Measurements from ENCODE around the gene NDUFB6. TPM values are rescaled to one million over a fixed set of nuclear protein-coding genes. Genes with fewer than 3 reads are reported as not detected.

Gene NDUFB6
- polyA plus RNA-seq, 2 of the 4 experiments (the other 2 are of a cell fraction), result 91.0 to 158 TPM

GRCh38 chr9:32618261-32618660, 45.3 kb upstream of the NDUFB6 start:
- CTCF ChIA-PET, result interaction anchor here (0.6 to 1.5 kb wide), 2 partner anchors 8 to 139 kb away, joined by 3 to 5 read pairs; no protein-coding TSS in a partner anchor
- Histone ChIP-seq H3K27ac (no peak overlapping the region), H3K4me1 (no peaks in the 10 kb centered on the region), H3K9me3 (no peaks in the 10 kb centered on the region), H3K4me3 (no peak overlapping the region), H3K4me2 (no peak overlapping the region)
- no peak for FAIRE-seq
- ATAC-seq, result peak in 1 of 2 experiments; percentile 43; a peak in 1 of 6 replicates
- POLR2A ChIA-PET, result no interaction called here
- DNase-seq (ENCODE audit: low read depth in 1 of 2, low spot score in 1 of 2), result no peak
- TF ChIP-seq RCOR1 (IDR thresholded peaks at IDR 0.05; ENCODE audit: low read depth, low read length), result no peak
- TF ChIP-seq TFCP2L1 (CRISPR knock-in tag; IDR thresholded peaks at IDR 0.05), result no peak
- TF ChIP-seq CHD4 (IDR thresholded peaks at IDR 0.05; ENCODE audit: borderline replicate concordance), result no peak
- no peak for TF ChIP-seq CTCF (IDR thresholded peaks at IDR 0.05)
- no peak for TF ChIP-seq ZC3H11A (IDR thresholded peaks at IDR 0.05)
- TF ChIP-seq MAFK (IDR thresholded peaks at IDR 0.05; ENCODE audit: partially characterized antibody), result no peak
- TF ChIP-seq RFX5 (IDR thresholded peaks at IDR 0.05), result no peak
- no peak for TF ChIP-seq FOXS1 (CRISPR knock-in tag; IDR thresholded peaks at IDR 0.05)
- TF ChIP-seq RARB (CRISPR knock-in tag; IDR thresholded peaks at IDR 0.05), result no peak
- TF ChIP-seq GATA3 (IDR thresholded peaks at IDR 0.05; ENCODE audit: borderline replicate concordance), result no peak
- TF ChIP-seq JUNB (IDR thresholded peaks at IDR 0.05), result no peak
- TF ChIP-seq MYC (IDR thresholded peaks at IDR 0.05; ENCODE audit: borderline replicate concordance, low read length), result no peak
- TF ChIP-seq BCL3 (IDR thresholded peaks at IDR 0.05), result no peak
- TF ChIP-seq HDAC2 (IDR thresholded peaks at IDR 0.05), result no peak
- TF ChIP-seq HES2 (IDR thresholded peaks at IDR 0.05), result no peak
- no peak for TF ChIP-seq PHF8 (IDR thresholded peaks at IDR 0.05; ENCODE audit: borderline replicate concordance, low read depth)
- WGBS (ENCODE audit: missing lambda C conversion rate), result 21% methylated on average over 5 of the region's 5 CpGs

- Histone ChIP-seq H3K4me1 (no peaks in the 10 kb centered on the region), H3K27ac (no peak overlapping the region), H3K4me3 (no peak overlapping the region), H3K4me2 (no peak overlapping the region), H3K9me3 (peaks cover 15% of the 10 kb centered on the region; the same call in 2 of the 3 replicates)
- WGBS (ENCODE audit: missing lambda C conversion rate), result 7% methylated on average over 2 of the region's 2 CpGs
- TF ChIP-seq POLR2AphosphoS2 (conservative IDR thresholded peaks at IDR 0.05; ENCODE audit: low read length), result no peak
- TF ChIP-seq EHF (CRISPR knock-in tag; IDR thresholded peaks at IDR 0.05), result no peak
- no peak for TF ChIP-seq HMGXB4 (CRISPR knock-in tag; IDR thresholded peaks at IDR 0.05; ENCODE audit: borderline replicate concordance)
- no peak for TF ChIP-seq HDAC2 (IDR thresholded peaks at IDR 0.05)
- TF ChIP-seq BHLHE40 (IDR thresholded peaks at IDR 0.05; ENCODE audit: low read depth, low read length), result no peak
- no peak for TF ChIP-seq CBX8 (IDR thresholded peaks at IDR 0.05)
- no peak for FAIRE-seq
- ATAC-seq, result no peak
- no peak for DNase-seq (ENCODE audit: low read depth in 1 of 2, low spot score in 1 of 2)
- CTCF ChIA-PET, result interaction anchor here (1.6 to 8.8 kb wide), 3 partner anchors 18 to 228 kb away, joined by 5 to 52 read pairs (median 15); no protein-coding TSS in a partner anchor
- POLR2A ChIA-PET, result no interaction called here
These were observed 33.9 kb upstream of the NDUFB6 start for GRCh38 chr9:32606811-32607210.

Data from A549 (cell line).